ENCODE data around the gene ZNF420.

The ZNF420 gene

DNA sequence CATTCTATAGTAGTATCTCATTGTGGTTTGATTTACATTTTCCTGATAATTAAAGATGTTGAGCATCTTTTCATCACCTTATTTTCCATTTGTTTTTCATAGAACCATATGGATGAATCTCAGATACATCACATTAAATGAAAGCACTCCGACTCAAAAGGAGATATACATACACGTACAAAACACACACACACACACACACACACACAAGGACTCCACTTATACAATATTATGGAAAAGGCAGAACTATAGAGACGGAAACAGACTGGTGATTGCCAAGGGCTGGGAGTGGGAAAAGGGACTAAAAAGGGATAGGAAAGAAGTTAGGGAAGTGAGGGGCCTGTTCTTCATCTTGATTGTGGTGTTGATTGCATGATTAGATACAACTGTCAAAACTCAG lies 70.0 kb downstream of the ZNF420 start:
- no peak for DNase-seq (ENCODE audit: low read depth, low spot score)

DNA sequence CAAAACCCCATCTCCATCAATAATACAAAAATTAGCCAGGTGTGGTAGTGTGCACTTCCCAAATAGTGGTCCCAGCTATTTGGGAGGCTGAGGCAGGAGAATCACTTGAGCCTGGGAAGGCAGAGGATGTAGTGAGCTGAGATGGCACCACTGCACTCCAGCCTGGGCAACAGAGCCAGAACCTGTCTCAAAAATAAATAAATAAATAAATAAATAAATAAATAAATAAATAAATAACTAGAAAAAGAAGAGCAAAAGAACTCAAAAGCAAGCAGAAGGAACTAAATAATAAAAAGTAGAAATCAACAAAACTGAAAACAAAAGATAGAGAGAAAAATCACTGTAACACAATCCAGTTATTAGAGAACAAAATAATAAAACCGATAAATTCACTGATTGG lies 81.9 kb downstream of the ZNF420 start:
- DNase-seq (ENCODE audit: low read depth, low spot score), result no peak

DNA sequence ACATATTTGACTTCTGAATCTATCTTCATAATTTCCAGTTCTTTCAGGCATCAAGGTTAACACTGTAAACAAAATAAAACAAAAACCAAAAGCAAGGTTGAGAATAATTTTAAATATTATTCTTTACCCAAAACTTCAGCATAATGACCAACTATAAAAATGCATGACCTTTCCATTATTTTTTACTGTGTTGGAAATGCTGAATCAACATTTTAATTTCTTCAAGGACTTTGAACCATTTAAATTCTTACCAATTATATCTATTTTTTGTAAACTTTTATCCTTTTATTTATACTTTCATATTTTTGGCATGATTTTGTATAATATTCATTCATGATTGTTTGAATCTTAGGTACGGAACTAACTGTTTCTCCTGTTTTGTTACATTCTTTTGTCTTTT lies 87.4 kb downstream of the ZNF420 start:
- DNase-seq (ENCODE audit: low read depth, low spot score), result no peak

DNA sequence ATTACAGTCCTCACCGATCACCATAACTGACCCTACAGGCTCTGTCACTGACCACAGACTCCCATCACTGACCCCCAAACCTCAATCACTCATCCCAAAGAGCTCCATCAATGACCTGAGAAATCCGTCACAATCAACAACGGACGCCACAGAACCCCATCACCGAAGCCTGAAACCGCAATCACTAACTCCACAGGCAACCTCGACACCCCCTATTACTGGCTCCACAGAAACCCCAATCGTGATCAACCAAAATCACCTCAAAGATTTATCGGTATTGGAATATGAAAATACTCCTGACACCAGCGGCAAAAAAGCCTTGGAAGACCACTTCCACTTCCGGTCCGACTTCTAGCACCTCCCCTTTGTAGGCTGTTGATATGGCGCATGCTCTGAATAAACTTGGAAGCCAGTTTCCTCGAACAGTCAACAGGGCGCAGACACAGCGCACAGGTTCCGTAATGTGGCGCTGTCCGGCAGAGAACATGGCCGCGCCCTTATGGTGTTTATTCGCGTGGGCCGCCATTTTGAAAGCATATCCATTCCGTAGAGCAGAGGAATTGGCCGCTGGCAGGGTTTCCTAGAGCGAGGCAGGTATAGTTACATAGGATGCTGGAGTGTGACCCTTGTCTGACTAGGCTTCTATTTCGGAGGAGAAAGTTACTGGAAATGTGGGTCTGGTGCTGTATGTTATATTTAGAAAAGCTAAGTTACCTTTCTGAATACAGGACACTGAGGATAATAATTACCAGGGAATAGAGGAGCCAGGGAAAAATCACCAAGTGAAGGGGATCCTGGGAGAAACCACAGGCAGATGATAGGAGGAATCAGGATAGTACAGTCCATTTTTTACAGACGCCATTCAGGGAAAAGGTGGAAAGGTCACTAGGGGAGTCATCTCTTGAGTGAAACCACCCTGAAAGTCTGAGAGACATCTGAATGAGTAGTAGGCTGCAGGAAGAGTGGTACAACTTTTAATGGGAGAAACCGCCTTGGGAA lies 94.4 kb downstream of the ZNF420 start, which contains the start of gene ZNF585A:
Gene ZNF585A (minus strand): TSS at position 328 of the 999 bp plus-strand sequence. CDS start 2,785 bp downstream, outside the sequence.
- DNase-seq (ENCODE audit: low read depth, low spot score), result peak; percentile 98

Measured in astrocyte of the hippocampus (primary cell).